Fibroblast of lung (primary cell): Measurements from ENCODE around the gene CARD19. TPM values are rescaled to one million over a fixed set of nuclear protein-coding genes. Genes with fewer than 3 reads are reported as not detected.

Source experiments
- DNase-seq, 2 donors: peaks; one replicate each; pipeline versions ENCODE4 v3.0.0 to v3.0.0-alpha.2; 2010; ENCODE audit warnings: low read depth in 2 of 2
- H2AFZ ChIP-seq: 2 replicates; pipeline ENCODE4 v1.5.1; 2012; ENCODE audit warnings: low read length, control low read depth, inconsistent platforms
- H3K27ac ChIP-seq: 2 replicates; pipeline ENCODE4 v1.5.1; 2011; ENCODE audit warnings: low read length, control low read depth; ENCODE audit not compliant: insufficient read depth
- H3K27me3 ChIP-seq: 2 replicates; pipeline ENCODE4 v1.5.1; 2011; ENCODE audit warnings: mild to moderate bottlenecking, low read length; ENCODE audit not compliant: control insufficient read depth, insufficient read depth
- H3K36me3 ChIP-seq: 2 replicates; pipeline ENCODE4 v1.5.1; 2011; ENCODE audit warnings: low read length; ENCODE audit not compliant: control insufficient read depth, insufficient read depth
- H3K4me1 ChIP-seq: 2 replicates; pipeline ENCODE4 v1.5.1; 2011; ENCODE audit warnings: low read length; ENCODE audit not compliant: control insufficient read depth, insufficient read depth; ENCODE audit errors: extremely low read depth
- H3K4me2 ChIP-seq: 2 replicates; pipeline ENCODE4 v1.5.1; 2011; ENCODE audit warnings: low read length, control low read depth; ENCODE audit not compliant: insufficient read depth; ENCODE audit errors: extremely low read depth
- H3K4me3 ChIP-seq, 4 experiments: fragments of 200-600 bp in 1 of 4; sonication (generic) in 1 of 4; replicated peaks in 1 of 4; 2 replicates each; pipeline ENCODE4 v1.5.1; 2011 to 2016; ENCODE audit warnings: low read length in 4 of 4, low read depth in 3 of 4, mild to moderate bottlenecking in 3 of 4, control low read depth in 2 of 4, inconsistent platforms in 1 of 4, mixed read lengths in 1 of 4; ENCODE audit not compliant: insufficient read depth in 1 of 4; ENCODE audit errors: control extremely low read depth in 1 of 4
- H3K79me2 ChIP-seq: 2 replicates; pipeline ENCODE4 v1.5.1; 2012; ENCODE audit warnings: mild to moderate bottlenecking, low read length, inconsistent platforms; ENCODE audit not compliant: control insufficient read depth, insufficient read depth
- H3K9ac ChIP-seq: 2 replicates; pipeline ENCODE4 v1.5.1; 2011; ENCODE audit warnings: mild to moderate bottlenecking, low read length, control low read depth; ENCODE audit not compliant: insufficient read depth
- H3K9me3 ChIP-seq: 2 replicates; pipeline ENCODE4 v1.5.1; 2012; ENCODE audit warnings: low read depth, low read length; ENCODE audit not compliant: control insufficient read depth, insufficient read depth
- H4K20me1 ChIP-seq: 2 replicates; pipeline ENCODE4 v1.5.1; 2011; ENCODE audit warnings: low read length; ENCODE audit not compliant: control insufficient read depth, insufficient read depth; ENCODE audit errors: extremely low read depth
- CTCF ChIP-seq, 2 donors: IDR thresholded peaks in 1 of 2; conservative IDR thresholded peaks in 1 of 2; 1 replicate in 1 of 2; 2 replicates in 1 of 2; pipeline ENCODE4 v1.5.1; 2011 to 2012; ENCODE audit warnings: low read length in 2 of 2, control low read depth in 1 of 2, inconsistent platforms in 1 of 2, low read depth in 1 of 2, mild to moderate bottlenecking in 1 of 2
- EZH2 ChIP-seq: IDR thresholded peaks from 2 replicates; pipeline ENCODE4 v1.5.1; 2012; ENCODE audit warnings: low read length, control low read depth, mild to moderate bottlenecking; ENCODE audit errors: missing control alignments
- polyA plus RNA-seq, 2 donors: library from polyadenylated mRNA; depleted of rRNA in 1 of 2; stranded (reverse) in 1 of 2; unstranded in 1 of 2; fragments of >200 nt; gene quantifications; 2 replicates each; pipeline ENCODE4 v1.2.1, GENCODE V29; 2011 to 2012; ENCODE audit warnings: missing spikeins in 1 of 2
- total RNA-seq: library from RNA; depleted of rRNA; stranded (reverse); fragments of >200 nt; gene quantifications from 2 replicates; pipeline ENCODE4 v1.2.1, GENCODE V29; 2014

The CARD19 gene
- total and polyA plus RNA-seq, 2 donors (not counting 1 experiment from before 2014, with no cell fraction given), result 30.2 to 91.0 TPM

DNA sequence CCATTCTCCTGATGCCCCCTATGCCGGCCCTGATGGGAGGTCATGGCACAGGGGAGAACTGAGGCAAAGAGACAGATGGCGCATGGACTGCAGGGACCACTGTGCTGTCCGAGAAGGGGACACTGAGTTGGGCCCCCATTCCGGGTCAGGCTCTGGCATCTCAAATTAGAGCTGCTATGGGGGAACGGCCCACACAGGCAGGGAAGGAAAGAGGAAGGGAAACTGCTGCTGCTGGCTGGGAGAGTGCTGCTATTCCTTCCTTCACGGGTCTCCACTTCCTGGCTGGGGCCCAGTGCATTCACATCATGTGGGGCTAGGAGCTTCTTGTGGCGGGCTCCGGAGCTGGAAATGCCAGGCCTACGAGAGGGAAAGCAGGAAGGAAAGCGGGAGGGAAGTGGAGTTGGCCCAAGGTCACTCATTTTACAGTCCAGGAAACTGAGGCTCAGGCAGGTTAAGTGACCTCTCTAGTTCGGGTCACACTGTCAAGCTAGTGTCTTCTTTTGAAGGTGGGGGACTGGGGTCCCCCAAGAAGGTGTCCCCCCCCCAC, 1.3 kb upstream of the CARD19 start:
- peak overlapping the region; percentile 67 for H3K4me2 ChIP-seq

GRCh38 chr9:93095205-93096130, 549 bp upstream of the CARD19 start:
- Histone ChIP-seq H3K27me3 (no peaks in the 10 kb centered on the region), H3K36me3 (peaks cover 1% of the 10 kb centered on the region), H3K9ac (peak overlapping the region; percentile 52), H4K20me1 (no peaks in the 10 kb centered on the region), H3K9me3 (no peaks in the 10 kb centered on the region), H3K79me2 (peaks cover 37% of the 10 kb centered on the region), H3K4me3 (peak overlapping the region; percentile 33 to 54 (median 42)), H3K27ac (peak overlapping the region; percentile 82), H3K4me1 (peaks cover 26% of the 10 kb centered on the region), H2AFZ (peak overlapping the region; percentile 69), H3K4me2 (peak overlapping the region; percentile 67)
- TF ChIP-seq CTCF (conservative IDR thresholded peaks at IDR 0.05 in 1 of 2, IDR thresholded peaks at IDR 0.05 in 1 of 2; ENCODE audit: low read depth in 1 of 2, low read length in 2 of 2), result no peak
- DNase-seq, result peak; percentile 95 to 99

More for the DNA sequence above, 1.3 kb upstream of the CARD19 start:
- no peak for TF ChIP-seq CTCF (conservative IDR thresholded peaks at IDR 0.05 in 1 of 2, IDR thresholded peaks at IDR 0.05 in 1 of 2; ENCODE audit: low read depth in 1 of 2, low read length in 2 of 2)
- TF ChIP-seq EZH2, result no peak
- H3K4me1 ChIP-seq, result peaks cover 26% of the 10 kb centered on the region
- no peak for DNase-seq
- peaks cover 1% of the 10 kb centered on the region for H3K36me3 ChIP-seq
- H3K9me3 ChIP-seq, result no peaks in the 10 kb centered on the region
- H3K9ac ChIP-seq, result peak overlapping the region; percentile 52
- H3K79me2 ChIP-seq, result peaks cover 30% of the 10 kb centered on the region
- H2AFZ ChIP-seq, result peak overlapping the region; percentile 19
- peak overlapping the region; percentile 82 for H3K27ac ChIP-seq
- peak overlapping the region; percentile 33 to 54 (median 42) for H3K4me3 ChIP-seq
- H3K27me3 ChIP-seq, result no peaks in the 10 kb centered on the region
- H4K20me1 ChIP-seq, result no peaks in the 10 kb centered on the region

DNA sequence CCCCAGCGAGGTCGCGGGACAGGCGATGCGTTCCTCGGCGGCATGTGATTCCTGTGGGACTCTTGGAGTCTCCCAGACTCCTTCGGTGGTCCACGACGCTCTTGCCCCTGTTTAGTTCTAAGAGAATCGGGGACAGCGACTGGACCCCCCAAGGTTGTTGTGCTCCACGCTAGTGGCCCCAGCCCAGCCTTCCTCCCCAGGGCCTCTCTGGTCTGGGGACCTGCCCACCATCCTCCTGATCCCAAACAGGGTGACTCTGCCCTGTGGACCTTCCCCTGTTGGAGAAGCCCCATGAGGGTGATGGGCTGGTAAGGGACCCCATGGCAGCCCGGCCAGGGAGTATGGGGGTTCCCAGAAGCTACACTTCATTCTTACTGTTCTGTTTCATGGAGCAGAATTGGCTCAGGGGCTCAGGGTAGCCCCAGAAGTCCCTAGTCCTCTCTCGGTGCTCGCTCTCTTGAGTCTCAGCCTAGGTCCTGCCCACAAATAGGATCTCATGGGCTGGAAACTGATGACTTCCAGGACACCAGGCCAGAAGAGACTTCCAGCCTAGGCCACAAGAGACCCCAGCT, 880 bp downstream of the CARD19 start:
- Histone ChIP-seq H2AFZ (peak overlapping the region; percentile 31), H3K27ac (peak overlapping the region; percentile 83)

More for the DNA sequence above, 880 bp downstream of the CARD19 start:
- Histone ChIP-seq H4K20me1 (no peaks in the 10 kb centered on the region), H3K79me2 (peaks cover 51% of the 10 kb centered on the region), H3K9me3 (no peaks in the 10 kb centered on the region), H3K4me2 (peak overlapping the region; percentile 81), H3K9ac (peak overlapping the region; percentile 84), H3K27me3 (no peaks in the 10 kb centered on the region), H3K4me1 (peaks cover 23% of the 10 kb centered on the region), H3K4me3 (peak overlapping the region; percentile 81 to 86 (median 85)), H3K36me3 (peaks cover 1% of the 10 kb centered on the region)
- no peak for DNase-seq
- TF ChIP-seq EZH2, result no peak
- no peak for TF ChIP-seq CTCF (conservative IDR thresholded peaks at IDR 0.05 in 1 of 2, IDR thresholded peaks at IDR 0.05 in 1 of 2; ENCODE audit: low read depth in 1 of 2, low read length in 2 of 2)
